Measurements from ENCODE around the gene LYPLAL1.

DNA sequence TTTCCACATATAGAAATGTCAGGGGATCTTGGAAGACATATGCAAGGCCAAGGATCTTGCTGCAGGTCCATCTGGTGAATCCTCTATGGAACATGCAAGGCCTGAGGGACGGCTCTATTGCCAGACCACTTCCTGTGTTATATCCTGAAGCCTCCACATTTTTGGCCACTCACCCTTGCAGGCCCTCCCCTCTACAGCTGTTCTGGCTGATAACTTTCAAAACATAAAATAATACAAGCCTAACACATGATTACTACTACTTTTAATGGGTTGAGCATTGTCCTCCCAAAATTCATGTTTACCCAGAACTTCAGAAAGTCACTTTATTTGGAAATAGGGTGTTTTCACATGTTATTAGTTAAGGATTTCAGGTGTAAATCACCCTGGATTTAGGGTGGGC lies 18.5 kb upstream of the LYPLAL1 start:
- TF ChIP-seq, protein P1, sequence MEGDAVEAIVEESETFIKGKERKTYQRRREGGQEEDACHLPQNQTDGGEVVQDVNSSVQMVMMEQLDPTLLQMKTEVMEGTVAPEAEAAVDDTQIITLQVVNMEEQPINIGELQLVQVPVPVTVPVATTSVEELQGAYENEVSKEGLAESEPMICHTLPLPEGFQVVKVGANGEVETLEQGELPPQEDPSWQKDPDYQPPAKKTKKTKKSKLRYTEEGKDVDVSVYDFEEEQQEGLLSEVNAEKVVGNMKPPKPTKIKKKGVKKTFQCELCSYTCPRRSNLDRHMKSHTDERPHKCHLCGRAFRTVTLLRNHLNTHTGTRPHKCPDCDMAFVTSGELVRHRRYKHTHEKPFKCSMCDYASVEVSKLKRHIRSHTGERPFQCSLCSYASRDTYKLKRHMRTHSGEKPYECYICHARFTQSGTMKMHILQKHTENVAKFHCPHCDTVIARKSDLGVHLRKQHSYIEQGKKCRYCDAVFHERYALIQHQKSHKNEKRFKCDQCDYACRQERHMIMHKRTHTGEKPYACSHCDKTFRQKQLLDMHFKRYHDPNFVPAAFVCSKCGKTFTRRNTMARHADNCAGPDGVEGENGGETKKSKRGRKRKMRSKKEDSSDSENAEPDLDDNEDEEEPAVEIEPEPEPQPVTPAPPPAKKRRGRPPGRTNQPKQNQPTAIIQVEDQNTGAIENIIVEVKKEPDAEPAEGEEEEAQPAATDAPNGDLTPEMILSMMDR (IDR thresholded peaks at IDR 0.05), result no peak
- no peak for TF ChIP-seq POLR2A (IDR thresholded peaks at IDR 0.05)

Data from heart left ventricle (tissue), 13 donors.